HCT116 (cell line): ENCODE data around the gene FNDC1. TPM values are rescaled to one million over a fixed set of nuclear protein-coding genes. Genes with fewer than 3 reads are reported as not detected.

ENCODE experiments used
- ATAC-seq: fragments of 200-7000 bp; cut with Tn5 transposase; 2 replicates; pipeline ENCODE4 v1.9.1; 2020; ENCODE audit warnings: mild to moderate bottlenecking, moderate library complexity
- BruUV-seq: library from RNA; stranded (reverse); fragments of 400-500 nt; replicated peaks from 2 replicates; lab custom pipeline; 2021; lab: Mats Ljungman, UMichigan
- CTCF ChIA-PET: fragments of 300-600 bp; sonication (Branson Sonifier 250); formaldehyde crosslinking; loops from one replicate; lab custom pipeline; 2021; ENCODE audit warnings: antibody characterized with exemption; lab: Charles Lee
- POLR2A ChIA-PET: fragments of 300-600, 350-600 bp; sonication (Branson Sonifier 250); formaldehyde crosslinking; loops from one replicate; lab custom pipeline; 2021; ENCODE audit warnings: antibody characterized with exemption; lab: Charles Lee
- RAD21 ChIA-PET, 2 experiments: fragments of 300-600 bp; sonication (Branson Sonifier 250); formaldehyde crosslinking; loops; one replicate each; lab custom pipeline; 2023; ENCODE audit warnings: low total read pairs in 2 of 2; ENCODE audit not compliant: uncharacterized antibody in 2 of 2, unreplicated experiment in 2 of 2, low non-redundant PET in 1 of 2; lab: Charles Lee
- DNase-seq: peaks from one replicate; pipeline ENCODE4 v3.0.0-alpha.2; 2010; ENCODE audit warnings: low read depth, low spot score
- H2AFZ ChIP-seq: fragments of 200-600 bp; shearing (Covaris generic), sonication (generic); 2 replicates; pipeline ENCODE4 v1.6.1; 2017; ENCODE audit warnings: low read depth, mixed run types, mixed read lengths, antibody characterized with exemption, low read length; ENCODE audit not compliant: poor library complexity, severe bottlenecking
- H3K27ac ChIP-seq: 2 replicates; pipeline ENCODE4 v1.5.1; 2012; ENCODE audit warnings: low read depth, low read length
- H3K27me3 ChIP-seq: fragments of 200-600 bp; sonication (generic); 2 replicates; pipeline ENCODE4 v1.6.1; 2016; ENCODE audit warnings: mixed run types, low read length, mixed read lengths; ENCODE audit not compliant: insufficient read depth
- H3K36me3 ChIP-seq, 2 experiments: fragments of 200-500 bp in 1 of 2; fragments of 200-600 bp in 1 of 2; sonication (Bioruptor generic) in 1 of 2; sonication (generic) in 1 of 2; 2 replicates each; pipeline versions ENCODE4 v1.5.1 to v1.6.1; 2014 to 2016; ENCODE audit warnings: low read length in 2 of 2, inconsistent platforms in 1 of 2, mixed read lengths in 1 of 2, mixed run types in 1 of 2; ENCODE audit not compliant: insufficient read depth in 2 of 2, control insufficient read depth in 1 of 2
- H3K4me1 ChIP-seq, 2 experiments: fragments of 200-600 bp in 1 of 2; sonication (generic) in 1 of 2; 2 replicates each; pipeline versions ENCODE4 v1.5.1 to v1.6.1; 2012 to 2017; ENCODE audit warnings: low read length in 2 of 2, inconsistent platforms in 1 of 2, mild to moderate bottlenecking in 1 of 2, mixed read lengths in 1 of 2, mixed run types in 1 of 2, moderate library complexity in 1 of 2; ENCODE audit not compliant: insufficient read depth in 2 of 2, control insufficient read depth in 1 of 2
- H3K4me2 ChIP-seq: fragments of 200-600 bp; sonication (generic); 2 replicates; pipeline ENCODE4 v1.6.1; 2017; ENCODE audit warnings: mixed run types, low read length, mixed read lengths
- H3K4me3 ChIP-seq, 2 experiments: fragments of 200-600 bp in 1 of 2; sonication (generic) in 1 of 2; replicated peaks in 1 of 2; 2 replicates each; pipeline ENCODE4 v1.5.1; 2011 to 2016; ENCODE audit warnings: low read length in 2 of 2, control low read depth in 1 of 2, low read depth in 1 of 2, mild to moderate bottlenecking in 1 of 2, mixed read lengths in 1 of 2, mixed run types in 1 of 2
- H3K79me2 ChIP-seq: fragments of 200-600 bp; sonication (generic); 2 replicates; pipeline ENCODE4 v1.6.1; 2017; ENCODE audit warnings: mild to moderate bottlenecking, mixed run types, low read length, moderate library complexity, mixed read lengths; ENCODE audit not compliant: insufficient read depth
- H3K9ac ChIP-seq: fragments of 200-600 bp; sonication (generic); 2 replicates; pipeline ENCODE4 v1.6.1; 2016; ENCODE audit warnings: low read length, mixed read lengths
- H3K9me2 ChIP-seq: fragments of 200-600 bp; sonication (generic), shearing (Covaris generic); 2 replicates; pipeline ENCODE4 v1.6.1; 2017; ENCODE audit warnings: mixed run types, mild to moderate bottlenecking, moderate library complexity; ENCODE audit not compliant: insufficient read depth
- H3K9me3 ChIP-seq, 2 experiments: fragments of 200-500 bp in 1 of 2; fragments of 200-600 bp in 1 of 2; sonication (Bioruptor generic) in 1 of 2; sonication (generic) in 1 of 2; 2 replicates each; pipeline ENCODE4 v1.6.1; 2014 to 2017; ENCODE audit warnings: low read length in 2 of 2, mixed read lengths in 2 of 2, inconsistent platforms in 1 of 2, low read depth in 1 of 2, mild to moderate bottlenecking in 1 of 2, mixed run types in 1 of 2, moderate library complexity in 1 of 2; ENCODE audit not compliant: control insufficient read depth in 1 of 2, insufficient read depth in 1 of 2
- H4K20me1 ChIP-seq: fragments of 200-600 bp; sonication (generic), shearing (Covaris generic); 2 replicates; pipeline ENCODE4 v1.6.1; 2017; ENCODE audit warnings: mixed run types, mild to moderate bottlenecking, moderate library complexity; ENCODE audit not compliant: insufficient read depth
- ATF3 ChIP-seq: IDR thresholded peaks from 2 replicates; pipeline ENCODE4 v1.6.1; 2012
- CBX3 ChIP-seq: IDR thresholded peaks from 2 replicates; pipeline ENCODE4 v1.6.1; 2012; ENCODE audit warnings: low read depth
- CEBPB ChIP-seq: IDR thresholded peaks from 2 replicates; pipeline ENCODE4 v1.6.1; 2012; ENCODE audit warnings: low read depth
- CTCF ChIP-seq, 3 experiments: fragments of 200-600 bp in 1 of 3; sonication (generic) in 1 of 3; IDR thresholded peaks in 2 of 3; conservative IDR thresholded peaks in 1 of 3; 2 replicates each; pipeline ENCODE4 v1.5.1; 2012 to 2017; ENCODE audit warnings: low read depth in 2 of 3, low read length in 2 of 3, antibody characterized with exemption in 1 of 3, borderline replicate concordance in 1 of 3, control low read depth in 1 of 3, mild to moderate bottlenecking in 1 of 3, mixed read lengths in 1 of 3, mixed run types in 1 of 3, moderate library complexity in 1 of 3; ENCODE audit not compliant: insufficient read depth in 1 of 3
- EGR1 ChIP-seq: IDR thresholded peaks from 2 replicates; pipeline ENCODE4 v1.6.1; 2012; ENCODE audit warnings: low read depth
- EZH2phosphoT487 ChIP-seq: fragments of 200-600 bp; IDR thresholded peaks from 2 replicates; pipeline ENCODE4 v1.6.1; 2018; ENCODE audit warnings: antibody characterized with exemption, borderline replicate concordance
- FOSL1 ChIP-seq: IDR thresholded peaks from 2 replicates; pipeline ENCODE4 v1.6.1; 2012; ENCODE audit warnings: low read depth
- JUND ChIP-seq: IDR thresholded peaks from 2 replicates; pipeline ENCODE4 v1.6.1; 2012
- POLR2A ChIP-seq: IDR thresholded peaks from 2 replicates; pipeline ENCODE4 v1.7.0; 2011; ENCODE audit warnings: borderline replicate concordance; ENCODE audit not compliant: insufficient read depth, insufficient read length; ENCODE audit errors: extremely low read depth
- POLR2AphosphoS5 ChIP-seq: IDR thresholded peaks from 2 replicates; pipeline ENCODE4 v1.6.1; 2011; ENCODE audit warnings: mild to moderate bottlenecking, low read depth, low read length, moderate library complexity
- SIN3A ChIP-seq: IDR thresholded peaks from 2 replicates; pipeline ENCODE4 v1.6.1; 2012; ENCODE audit warnings: low read depth
- SP1 ChIP-seq: IDR thresholded peaks from 2 replicates; pipeline ENCODE4 v1.6.1; 2012; ENCODE audit warnings: low read depth
- YY1 ChIP-seq: IDR thresholded peaks from 2 replicates; pipeline ENCODE4 v1.6.1; 2011; ENCODE audit warnings: low read length, low read depth, moderate library complexity, mild to moderate bottlenecking; ENCODE audit not compliant: insufficient replicate concordance; ENCODE audit errors: extremely low read depth
- ZFX ChIP-seq: fragments of 450-650 bp; IDR thresholded peaks from 2 replicates; pipeline ENCODE4 v1.6.1; 2017
- ZNF274 ChIP-seq: fragments of 200-500 bp; sonication (Bioruptor generic); IDR thresholded peaks from 2 replicates; pipeline ENCODE4 v1.6.1; 2014; ENCODE audit warnings: mild to moderate bottlenecking, low read depth, low read length, inconsistent platforms
- intact Hi-C: fragments of 100-400 bp; cut with micrococcal nuclease; formaldehyde crosslinking; loops from 2 replicates; pipeline ENCODE4 v1.10.0; 2022
- total RNA-seq: library from RNA; stranded (reverse); gene quantifications from one replicate; pipeline ENCODE4 v1.2.1, GENCODE V29; 2021; ENCODE audit not compliant: unreplicated experiment
- TF ChIP-seq, protein P1 (sequence below): IDR thresholded peaks from 2 replicates; pipeline ENCODE4 v1.6.1; 2012
- TF ChIP-seq, protein P2 (sequence below): IDR thresholded peaks from 2 replicates; pipeline ENCODE4 v1.6.1; 2011; ENCODE audit warnings: mild to moderate bottlenecking, low read length, moderate library complexity; ENCODE audit not compliant: insufficient replicate concordance; ENCODE audit errors: extremely low read depth
- TF ChIP-seq, protein P3 (sequence below): IDR thresholded peaks from 2 replicates; pipeline ENCODE4 v1.6.1; 2012; ENCODE audit warnings: low read depth

Gene FNDC1
- total RNA-seq, 1 experiment from 2014 or later, result 0.07 TPM

- TF ChIP-seq, protein P1, sequence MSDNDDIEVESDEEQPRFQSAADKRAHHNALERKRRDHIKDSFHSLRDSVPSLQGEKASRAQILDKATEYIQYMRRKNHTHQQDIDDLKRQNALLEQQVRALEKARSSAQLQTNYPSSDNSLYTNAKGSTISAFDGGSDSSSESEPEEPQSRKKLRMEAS, result no peak
- TF ChIP-seq SIN3A (no peak), POLR2A (no peak), SP1 (no peak), EGR1 (no peak), POLR2AphosphoS5 (no peak), CTCF (IDR thresholded peaks at IDR 0.05 in 2 of 3, conservative IDR thresholded peaks at IDR 0.05 in 1 of 3; ENCODE audit: borderline replicate concordance in 1 of 3, insufficient read depth in 1 of 3, low read depth in 2 of 3, low read length in 2 of 3) (no peak), ATF3 (no peak), ZNF274 (no peak), CEBPB (no peak), EZH2phosphoT487 (no peak), FOSL1 (no peak), CBX3 (no peak), JUND (no peak), ZFX (no peak), YY1 (no peak)
- TF ChIP-seq, protein P2, sequence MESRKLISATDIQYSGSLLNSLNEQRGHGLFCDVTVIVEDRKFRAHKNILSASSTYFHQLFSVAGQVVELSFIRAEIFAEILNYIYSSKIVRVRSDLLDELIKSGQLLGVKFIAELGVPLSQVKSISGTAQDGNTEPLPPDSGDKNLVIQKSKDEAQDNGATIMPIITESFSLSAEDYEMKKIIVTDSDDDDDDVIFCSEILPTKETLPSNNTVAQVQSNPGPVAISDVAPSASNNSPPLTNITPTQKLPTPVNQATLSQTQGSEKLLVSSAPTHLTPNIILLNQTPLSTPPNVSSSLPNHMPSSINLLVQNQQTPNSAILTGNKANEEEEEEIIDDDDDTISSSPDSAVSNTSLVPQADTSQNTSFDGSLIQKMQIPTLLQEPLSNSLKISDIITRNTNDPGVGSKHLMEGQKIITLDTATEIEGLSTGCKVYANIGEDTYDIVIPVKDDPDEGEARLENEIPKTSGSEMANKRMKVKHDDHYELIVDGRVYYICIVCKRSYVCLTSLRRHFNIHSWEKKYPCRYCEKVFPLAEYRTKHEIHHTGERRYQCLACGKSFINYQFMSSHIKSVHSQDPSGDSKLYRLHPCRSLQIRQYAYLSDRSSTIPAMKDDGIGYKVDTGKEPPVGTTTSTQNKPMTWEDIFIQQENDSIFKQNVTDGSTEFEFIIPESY, result no peak
- TF ChIP-seq, protein P3, sequence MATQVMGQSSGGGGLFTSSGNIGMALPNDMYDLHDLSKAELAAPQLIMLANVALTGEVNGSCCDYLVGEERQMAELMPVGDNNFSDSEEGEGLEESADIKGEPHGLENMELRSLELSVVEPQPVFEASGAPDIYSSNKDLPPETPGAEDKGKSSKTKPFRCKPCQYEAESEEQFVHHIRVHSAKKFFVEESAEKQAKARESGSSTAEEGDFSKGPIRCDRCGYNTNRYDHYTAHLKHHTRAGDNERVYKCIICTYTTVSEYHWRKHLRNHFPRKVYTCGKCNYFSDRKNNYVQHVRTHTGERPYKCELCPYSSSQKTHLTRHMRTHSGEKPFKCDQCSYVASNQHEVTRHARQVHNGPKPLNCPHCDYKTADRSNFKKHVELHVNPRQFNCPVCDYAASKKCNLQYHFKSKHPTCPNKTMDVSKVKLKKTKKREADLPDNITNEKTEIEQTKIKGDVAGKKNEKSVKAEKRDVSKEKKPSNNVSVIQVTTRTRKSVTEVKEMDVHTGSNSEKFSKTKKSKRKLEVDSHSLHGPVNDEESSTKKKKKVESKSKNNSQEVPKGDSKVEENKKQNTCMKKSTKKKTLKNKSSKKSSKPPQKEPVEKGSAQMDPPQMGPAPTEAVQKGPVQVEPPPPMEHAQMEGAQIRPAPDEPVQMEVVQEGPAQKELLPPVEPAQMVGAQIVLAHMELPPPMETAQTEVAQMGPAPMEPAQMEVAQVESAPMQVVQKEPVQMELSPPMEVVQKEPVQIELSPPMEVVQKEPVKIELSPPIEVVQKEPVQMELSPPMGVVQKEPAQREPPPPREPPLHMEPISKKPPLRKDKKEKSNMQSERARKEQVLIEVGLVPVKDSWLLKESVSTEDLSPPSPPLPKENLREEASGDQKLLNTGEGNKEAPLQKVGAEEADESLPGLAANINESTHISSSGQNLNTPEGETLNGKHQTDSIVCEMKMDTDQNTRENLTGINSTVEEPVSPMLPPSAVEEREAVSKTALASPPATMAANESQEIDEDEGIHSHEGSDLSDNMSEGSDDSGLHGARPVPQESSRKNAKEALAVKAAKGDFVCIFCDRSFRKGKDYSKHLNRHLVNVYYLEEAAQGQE, result no peak
- no peak overlapping the region for H3K9ac ChIP-seq
- intact Hi-C loops, result no loop called here
- H3K9me3 ChIP-seq, result no peaks in the 10 kb centered on the region
- CTCF ChIA-PET, result no interaction called here
- BruUV-seq, result no TSS peak
- no peak overlapping the region for H3K4me3 ChIP-seq
- H3K4me1 ChIP-seq, result no peaks in the 10 kb centered on the region
- no peak overlapping the region for H3K27ac ChIP-seq
- H3K27me3 ChIP-seq, result peaks cover 53% of the 10 kb centered on the region
- no peaks in the 10 kb centered on the region for H3K79me2 ChIP-seq
- POLR2A ChIA-PET, result no interaction called here
- no peak overlapping the region for H2AFZ ChIP-seq
- H3K4me2 ChIP-seq, result no peak overlapping the region
- no peaks in the 10 kb centered on the region for H4K20me1 ChIP-seq
- RAD21 ChIA-PET, result no interaction called here
- H3K9me2 ChIP-seq, result no peaks in the 10 kb centered on the region
- DNase-seq (no peak), ATAC-seq (no peak)
- no peaks in the 10 kb centered on the region for H3K36me3 ChIP-seq
Observed at GRCh38 chr6:159321267-159321666, 152.1 kb downstream of the FNDC1 start.
